OCI-LY1 (cell line): ENCODE measurements around the gene METTL22.

ENCODE experiments used
- H2AFZ ChIP-seq: fragments of 200-600 bp; sonication (generic), shearing (Covaris generic); 2 replicates; pipeline ENCODE4 v1.6.0; 2014; ENCODE audit warnings: antibody characterized with exemption, mild to moderate bottlenecking, low read length
- H3F3A ChIP-seq: fragments of 200-600 bp; sonication (generic), shearing (Covaris generic); 2 replicates; pipeline ENCODE4 v1.6.0; 2014; ENCODE audit warnings: mild to moderate bottlenecking, antibody characterized with exemption, low read length, moderate library complexity; ENCODE audit not compliant: insufficient read depth
- H3K27ac ChIP-seq: fragments of 200-600 bp; sonication (generic); 2 replicates; pipeline ENCODE4 v1.5.1; 2014; ENCODE audit warnings: low read length, mixed run types, mild to moderate bottlenecking, low read depth; ENCODE audit not compliant: poor library complexity, severe bottlenecking
- H3K27me3 ChIP-seq: fragments of 200-600 bp; sonication (generic); 2 replicates; pipeline ENCODE4 v1.6.0; 2014; ENCODE audit warnings: antibody characterized with exemption, mild to moderate bottlenecking, low read length, moderate library complexity; ENCODE audit not compliant: insufficient read depth
- H3K36me3 ChIP-seq: fragments of 200-600 bp; sonication (generic); 2 replicates; pipeline ENCODE4 v1.6.1; 2014; ENCODE audit warnings: mild to moderate bottlenecking, antibody characterized with exemption, low read length, moderate library complexity, mixed read lengths; ENCODE audit not compliant: insufficient read depth
- H3K4me1 ChIP-seq: fragments of 200-600 bp; sonication (generic); 2 replicates; pipeline ENCODE4 v1.5.1; 2014; ENCODE audit warnings: mild to moderate bottlenecking, low read length, moderate library complexity; ENCODE audit not compliant: insufficient read depth, severe bottlenecking
- H3K4me2 ChIP-seq: fragments of 200-600 bp; sonication (generic), shearing (Covaris generic); 2 replicates; pipeline ENCODE4 v1.6.1; 2014; ENCODE audit warnings: low read length
- H3K4me3 ChIP-seq: fragments of 200-600 bp; sonication (generic); 2 replicates; pipeline ENCODE4 v1.5.1; 2014; ENCODE audit warnings: low read length, low read depth, mild to moderate bottlenecking, mixed read lengths; ENCODE audit not compliant: poor library complexity, severe bottlenecking
- H3K79me2 ChIP-seq: fragments of 200-600 bp; shearing (Covaris generic); 2 replicates; pipeline ENCODE4 v1.6.1; 2016; ENCODE audit warnings: mixed run types, low read length, mixed read lengths; ENCODE audit not compliant: insufficient read depth
- H3K9ac ChIP-seq: fragments of 200-600 bp; sonication (generic), shearing (Covaris generic); 2 replicates; pipeline ENCODE4 v1.6.1; 2014; ENCODE audit warnings: mild to moderate bottlenecking, low read length, mixed read lengths
- H3K9me2 ChIP-seq: fragments of 200-600 bp; sonication (generic), shearing (Covaris generic); 2 replicates; pipeline ENCODE4 v1.6.1; 2014; ENCODE audit warnings: low read depth, mild to moderate bottlenecking, low read length, mixed read lengths
- H3K9me3 ChIP-seq: fragments of 200-600 bp; shearing (Covaris generic); 2 replicates; pipeline ENCODE4 v1.6.1; 2014; ENCODE audit warnings: low read length, mixed read lengths
- H4K20me1 ChIP-seq: fragments of 200-600 bp; sonication (generic), shearing (Covaris generic); 2 replicates; pipeline ENCODE4 v1.6.0; 2016; ENCODE audit warnings: mild to moderate bottlenecking, low read length; ENCODE audit not compliant: insufficient read depth
- CTCF ChIP-seq: fragments of 200-600 bp; sonication (generic), shearing (Covaris generic); IDR thresholded peaks from 2 replicates; pipeline ENCODE4 v1.5.1; 2017; ENCODE audit warnings: mild to moderate bottlenecking, antibody characterized with exemption, low read length, moderate library complexity, mixed read lengths
- EZH2 ChIP-seq: fragments of 200-600 bp; sonication (generic), shearing (Covaris generic); IDR thresholded peaks from 2 replicates; pipeline ENCODE4 v1.8.0; 2017; ENCODE audit warnings: borderline replicate concordance, mixed run types, mild to moderate bottlenecking, antibody characterized with exemption, low read length, moderate library complexity, mixed read lengths

METTL22 gene, protein sequence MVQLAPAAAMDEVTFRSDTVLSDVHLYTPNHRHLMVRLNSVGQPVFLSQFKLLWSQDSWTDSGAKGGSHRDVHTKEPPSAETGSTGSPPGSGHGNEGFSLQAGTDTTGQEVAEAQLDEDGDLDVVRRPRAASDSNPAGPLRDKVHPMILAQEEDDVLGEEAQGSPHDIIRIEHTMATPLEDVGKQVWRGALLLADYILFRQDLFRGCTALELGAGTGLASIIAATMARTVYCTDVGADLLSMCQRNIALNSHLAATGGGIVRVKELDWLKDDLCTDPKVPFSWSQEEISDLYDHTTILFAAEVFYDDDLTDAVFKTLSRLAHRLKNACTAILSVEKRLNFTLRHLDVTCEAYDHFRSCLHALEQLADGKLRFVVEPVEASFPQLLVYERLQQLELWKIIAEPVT

GRCh38 chr16:8621572-8622314 lies at the start of gene METTL22:
Gene METTL22 (plus strand): TSS chr16:8621698. CDS start chr16:8625666, 3,968 bp downstream.
- H3K79me2 ChIP-seq = peaks cover 13% of the 10 kb centered on the region
- peak within 1 kb of the TSS; percentile 94 for H3K4me3 ChIP-seq
- peaks cover 12% of the 10 kb centered on the region for H3K36me3 ChIP-seq
- no peak within 1 kb of the TSS for H2AFZ ChIP-seq
- H3K27ac ChIP-seq = peak within 1 kb of the TSS; percentile 8
- H3K4me2 ChIP-seq = peak within 1 kb of the TSS; percentile 80
- H3K9me2 ChIP-seq = no peaks in the 10 kb centered on the region
- TF ChIP-seq CTCF (no peak), EZH2 (no peak)
- H4K20me1 ChIP-seq = no peaks in the 10 kb centered on the region
- H3K4me1 ChIP-seq = peaks cover 9% of the 10 kb centered on the region
- no peaks in the 10 kb centered on the region for H3K9me3 ChIP-seq
- peak within 1 kb of the TSS; percentile 93 for H3K9ac ChIP-seq
- peaks cover 3% of the 10 kb centered on the region; the same call in 1 of the 2 replicates for H3K27me3 ChIP-seq
- no peaks in the 10 kb centered on the region for H3F3A ChIP-seq

- Histone ChIP-seq H3K9me2 (no peaks in the 10 kb centered on the region), H3K4me3 (no peak overlapping the region), H3K4me2 (no peak overlapping the region), H3K9ac (no peak overlapping the region), H3K79me2 (no peaks in the 10 kb centered on the region), H3F3A (no peaks in the 10 kb centered on the region), H3K9me3 (no peaks in the 10 kb centered on the region), H4K20me1 (no peaks in the 10 kb centered on the region), H2AFZ (no peak overlapping the region), H3K27me3 (no peaks in the 10 kb centered on the region), H3K27ac (no peak overlapping the region), H3K36me3 (no peaks in the 10 kb centered on the region), H3K4me1 (peaks cover 5% of the 10 kb centered on the region)
- no peak for TF ChIP-seq EZH2
- TF ChIP-seq CTCF = no peak
Measured at GRCh38 chr16:8572063-8572918, 49.2 kb upstream of the METTL22 start.

DNA sequence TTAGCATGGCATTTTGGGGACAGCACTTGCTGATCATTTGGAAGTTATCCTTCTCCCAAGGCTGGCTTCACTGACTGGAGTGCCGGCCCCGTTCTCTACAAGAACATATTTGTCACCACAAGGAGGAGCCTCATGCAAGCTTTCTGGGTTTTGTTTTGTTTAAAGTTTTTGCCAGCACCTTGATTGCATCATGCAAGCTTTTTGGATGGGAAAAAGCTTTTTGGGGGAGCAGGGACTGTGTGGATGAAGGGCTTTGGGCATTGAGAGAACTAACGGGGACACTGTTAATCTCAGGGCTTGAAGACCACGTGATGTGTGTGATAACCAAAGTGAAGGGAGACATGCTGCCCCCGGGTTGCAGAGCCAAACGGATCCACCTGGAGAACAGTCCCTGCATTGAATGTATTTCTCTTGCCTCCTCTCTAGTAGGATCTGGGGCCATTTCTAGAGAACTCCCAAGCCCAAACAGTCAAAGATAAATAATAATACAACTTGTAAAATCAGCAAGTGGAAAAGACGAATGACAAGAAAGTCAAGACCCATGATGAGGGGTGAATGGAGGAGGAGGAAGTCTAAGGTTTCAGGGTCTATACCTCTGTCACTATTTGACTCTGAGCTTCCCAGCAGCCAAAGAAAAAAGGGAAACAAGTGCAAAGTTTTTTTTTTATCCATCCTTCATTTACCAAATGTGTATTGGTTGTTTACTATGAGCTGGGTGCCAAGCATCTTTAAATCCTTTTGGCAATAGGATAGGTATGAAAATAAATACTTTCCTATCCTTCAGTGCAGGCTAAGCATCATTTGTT lies 48.4 kb upstream of the METTL22 start:
- Histone ChIP-seq H3K36me3 (no peaks in the 10 kb centered on the region), H3K4me3 (no peak overlapping the region), H3K79me2 (no peaks in the 10 kb centered on the region), H3K4me1 (peaks cover 5% of the 10 kb centered on the region), H3F3A (no peaks in the 10 kb centered on the region), H3K4me2 (no peak overlapping the region), H3K9me3 (no peaks in the 10 kb centered on the region), H4K20me1 (no peaks in the 10 kb centered on the region), H3K9me2 (no peaks in the 10 kb centered on the region), H3K27ac (no peak overlapping the region), H2AFZ (no peak overlapping the region), H3K9ac (no peak overlapping the region), H3K27me3 (no peaks in the 10 kb centered on the region)
- TF ChIP-seq CTCF = peak; percentile 61
- no peak for TF ChIP-seq EZH2
